ENCODE data around the gene ZFYVE9.

GRCh38 chr1:52355847-52356505 lies 214.1 kb downstream of the ZFYVE9 start:
- no peak for TF ChIP-seq CTCF (IDR thresholded peaks at IDR 0.05; ENCODE audit: insufficient read depth, low read depth, low read length)
- no peak for TF ChIP-seq EZH2 (IDR thresholded peaks at IDR 0.05; ENCODE audit: insufficient read depth, low read length)

Data from astrocyte (in vitro differentiated cells and primary cell).